ENCODE results near the gene INO80B.
"Not testable (repeated sequence)": the region's sequence is repeated elsewhere in the genome, so short reads cannot be mapped to it uniquely, and the experiment has no call there.

Gene INO80B

DNA sequence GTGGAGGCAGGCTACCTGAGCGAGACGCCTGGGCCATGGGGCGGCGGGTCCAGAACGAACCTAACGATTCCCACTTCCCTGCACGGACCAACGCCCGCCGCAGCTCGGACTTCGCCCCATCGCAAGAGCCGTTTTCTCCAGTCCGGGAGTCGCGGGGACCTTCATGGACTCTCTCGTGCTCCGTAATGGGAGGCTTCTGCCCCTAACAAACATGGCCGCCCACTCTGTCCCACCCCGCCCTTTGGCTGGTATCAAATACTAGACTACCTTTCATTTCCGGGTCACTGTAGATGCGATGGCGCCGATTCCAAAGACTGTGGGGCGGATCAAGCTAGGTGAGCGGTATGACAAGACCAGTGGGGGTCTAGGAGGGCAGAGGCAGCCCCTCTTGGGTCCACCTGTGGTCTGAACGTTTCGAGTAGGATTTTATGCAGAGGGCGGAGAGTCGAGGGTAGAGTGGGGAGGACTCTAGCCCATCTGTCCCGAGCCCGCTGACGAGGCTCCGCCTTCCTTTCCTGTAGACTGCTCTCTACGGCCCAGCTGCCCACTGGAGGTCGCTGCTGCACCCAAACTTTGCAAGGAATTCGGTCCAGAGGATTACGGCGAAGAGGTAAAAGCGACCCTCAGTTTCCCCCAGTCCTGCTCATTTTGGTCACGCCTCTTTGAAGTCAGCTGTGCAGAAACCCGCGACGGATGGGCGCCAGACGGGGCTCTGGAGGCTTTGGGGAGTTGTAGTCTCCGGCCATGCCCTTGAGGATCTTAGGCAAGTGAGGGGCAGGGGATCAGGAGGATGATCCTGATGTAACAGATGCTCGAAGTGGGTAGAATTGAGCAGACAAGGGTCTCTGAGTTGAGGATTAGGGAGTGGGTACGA lies 28.2 kb downstream of the INO80B start, which contains the start of the genes CCDC142 and TTC31:
CCDC142 (minus strand) TSS at position 198 of the 874 bp plus-strand sequence; CDS start at position 37, 161 bp downstream.
TTC31 (plus strand) TSS at position 281 of the 874 bp plus-strand sequence; CDS start at position 296, 15 bp downstream.
- DNase-seq (ENCODE audit: low spot score): peak; percentile 98

DNA sequence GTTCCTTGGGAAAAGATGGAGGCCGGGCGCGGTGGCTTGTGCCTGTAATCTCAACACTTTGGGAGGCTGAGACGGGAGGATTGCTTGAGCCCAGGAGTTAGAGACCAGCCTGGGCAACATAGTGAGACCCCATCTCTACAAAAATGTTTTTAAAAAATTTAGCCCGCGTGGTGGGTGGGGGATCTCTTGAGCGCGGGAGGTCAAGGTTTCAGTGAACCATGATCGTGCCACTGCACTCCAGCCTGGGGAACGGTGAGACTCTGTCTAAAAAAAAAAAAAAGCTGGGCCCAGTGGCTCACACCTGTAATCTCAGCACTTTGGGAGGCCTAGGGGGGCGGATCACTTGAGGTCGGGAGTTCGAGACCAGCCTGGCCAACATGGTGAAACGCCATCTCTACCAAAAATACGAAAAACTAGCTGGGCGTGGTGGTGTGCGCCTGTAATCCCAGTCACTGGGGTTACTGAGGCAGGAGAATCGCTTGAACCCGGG lies 28.8 kb downstream of the INO80B start:
- not testable (repeated sequence) for DNase-seq (ENCODE audit: low spot score)

DNA sequence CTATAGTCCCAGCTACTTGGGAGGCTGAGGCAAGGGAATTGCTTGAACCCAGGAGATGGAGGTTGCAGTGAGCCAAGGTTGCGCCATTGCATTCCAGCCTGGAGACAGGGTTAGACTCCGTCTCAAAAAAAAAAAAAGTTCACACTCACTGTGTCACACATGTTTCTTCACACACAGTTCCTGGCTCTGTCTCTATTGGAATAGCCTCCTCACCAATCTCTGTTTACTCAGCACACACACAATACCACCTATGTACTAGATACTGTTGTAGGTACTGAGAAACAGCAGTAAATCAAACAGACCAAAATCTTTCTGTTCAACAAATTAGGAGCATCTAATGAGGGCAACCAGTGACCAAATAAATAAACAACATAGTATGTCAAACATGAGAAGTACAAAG lies 31.3 kb downstream of the INO80B start:
- DNase-seq (ENCODE audit: low spot score): no peak

DNA sequence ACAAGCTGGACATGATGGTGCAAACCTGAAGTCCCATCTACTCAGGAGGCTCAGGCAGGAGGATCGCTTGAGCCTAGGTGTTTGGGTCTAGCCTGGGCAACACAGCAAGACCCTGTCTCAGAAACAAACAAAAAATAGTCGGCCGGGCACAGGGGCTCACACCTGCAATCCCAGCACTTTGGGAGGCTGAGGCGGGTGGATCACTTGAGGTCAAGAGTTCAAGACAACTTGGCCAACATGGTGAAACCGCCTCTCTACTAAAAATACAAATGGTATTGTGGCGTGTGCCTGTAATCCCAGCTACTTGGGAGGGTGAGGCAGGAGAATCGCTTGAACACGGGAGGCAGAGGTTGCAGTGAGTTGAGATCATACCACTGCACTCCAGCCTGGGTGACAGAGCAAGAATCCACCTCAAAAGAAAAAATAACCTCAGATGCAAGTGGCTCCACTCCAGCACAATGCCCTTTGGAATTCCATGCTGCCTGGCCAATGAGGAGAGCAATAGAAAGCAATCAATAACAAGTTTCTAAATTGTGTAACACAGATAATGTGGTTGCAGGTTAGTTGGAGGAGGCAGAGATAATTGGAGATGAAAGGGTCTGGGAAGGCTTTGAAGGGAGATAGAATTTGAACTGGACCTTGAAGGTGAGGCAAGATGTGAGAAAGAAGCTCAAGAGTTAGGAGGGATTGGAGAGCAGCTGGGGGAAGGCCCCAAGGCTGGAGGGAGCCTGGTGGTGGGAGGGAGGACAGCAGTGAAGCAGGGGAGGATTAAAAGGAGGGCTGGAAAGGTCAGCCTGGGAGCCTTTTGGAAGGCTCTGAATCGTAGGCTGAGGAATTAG lies 34.0 kb downstream of the INO80B start:
- DNase-seq (ENCODE audit: low spot score): no peak

DNA sequence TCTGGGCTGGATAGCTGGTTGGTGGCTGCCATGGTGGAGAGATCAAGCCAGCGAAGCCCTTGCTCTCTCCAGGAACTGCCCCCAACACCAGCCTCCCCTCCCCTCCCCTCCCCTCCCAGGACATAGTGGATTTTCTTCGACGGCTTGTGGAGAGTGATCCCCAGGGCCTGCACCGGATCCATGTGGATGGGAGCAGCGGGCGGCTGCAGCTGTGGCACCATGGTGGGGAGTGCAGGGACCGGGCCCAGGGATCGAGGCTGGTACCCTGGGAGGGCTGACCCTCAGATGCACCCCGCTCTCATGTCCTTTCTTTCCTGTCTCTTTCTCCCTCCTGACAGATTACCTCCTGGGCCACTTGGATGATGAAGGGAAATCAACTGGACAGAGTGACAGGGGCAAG lies 35.0 kb downstream of the INO80B start:
- no peak for DNase-seq (ENCODE audit: low spot score)

DNA sequence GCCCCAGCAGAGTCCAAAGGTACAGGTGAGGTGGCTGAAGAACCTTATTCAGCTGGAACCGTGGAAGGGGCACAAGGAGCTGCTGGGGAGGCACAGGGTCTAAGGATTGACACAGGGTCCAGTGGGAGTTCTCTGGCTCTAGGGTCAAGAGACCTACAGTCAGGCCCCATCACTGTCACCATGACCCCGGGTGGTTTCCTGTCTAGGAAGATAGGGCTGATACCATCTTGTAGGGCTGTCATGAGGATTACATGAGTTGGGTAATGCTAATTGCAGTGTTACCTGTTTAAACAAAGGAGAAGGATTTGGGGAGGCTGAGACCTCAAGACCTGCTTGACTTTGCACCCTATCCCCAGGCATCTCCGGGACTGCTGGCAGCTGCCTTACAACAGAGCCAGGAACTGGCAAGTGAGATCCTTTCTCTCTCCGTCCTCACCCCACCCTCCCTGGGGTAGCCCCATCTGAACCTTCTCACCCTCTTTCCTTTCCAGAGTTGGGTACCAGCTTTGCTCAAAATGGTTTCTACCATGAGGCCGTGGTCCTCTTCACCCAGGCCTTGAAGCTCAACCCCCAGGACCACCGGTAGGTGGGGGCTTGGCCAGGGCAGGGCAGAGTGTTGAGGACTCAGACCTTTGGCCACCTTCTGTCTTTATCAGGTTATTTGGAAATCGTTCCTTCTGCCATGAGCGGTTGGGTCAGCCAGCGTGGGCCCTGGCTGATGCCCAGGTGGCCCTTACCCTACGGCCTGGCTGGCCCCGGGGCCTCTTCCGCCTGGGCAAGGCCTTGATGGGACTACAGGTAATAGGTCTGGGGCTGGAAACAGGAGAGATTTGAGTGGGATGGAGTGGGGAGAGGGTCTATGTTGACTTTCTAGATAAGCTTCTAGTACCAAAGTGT lies 37.0 kb downstream of the INO80B start:
- no peak for DNase-seq (ENCODE audit: low spot score)

DNA sequence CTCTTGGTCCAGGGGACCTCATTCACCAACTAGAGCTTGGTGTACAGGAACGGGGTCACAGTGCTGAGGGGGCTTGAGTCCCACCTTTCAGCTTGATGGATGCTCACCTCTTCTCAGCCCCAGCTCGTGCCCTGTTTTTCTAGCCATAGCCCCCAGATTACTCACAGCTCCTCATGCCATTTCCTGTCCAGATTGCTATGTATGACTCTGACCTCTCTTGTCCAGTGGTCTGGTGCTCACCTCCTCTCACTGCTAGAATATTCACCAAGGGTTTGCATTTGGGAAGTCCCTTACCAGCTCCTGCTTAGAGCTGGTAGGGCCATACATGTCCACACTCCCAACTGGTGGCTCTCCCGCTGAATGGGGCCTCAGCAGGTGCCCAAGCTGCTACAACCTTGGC lies 38.7 kb downstream of the INO80B start:
- no peak for DNase-seq (ENCODE audit: low spot score)

DNA sequence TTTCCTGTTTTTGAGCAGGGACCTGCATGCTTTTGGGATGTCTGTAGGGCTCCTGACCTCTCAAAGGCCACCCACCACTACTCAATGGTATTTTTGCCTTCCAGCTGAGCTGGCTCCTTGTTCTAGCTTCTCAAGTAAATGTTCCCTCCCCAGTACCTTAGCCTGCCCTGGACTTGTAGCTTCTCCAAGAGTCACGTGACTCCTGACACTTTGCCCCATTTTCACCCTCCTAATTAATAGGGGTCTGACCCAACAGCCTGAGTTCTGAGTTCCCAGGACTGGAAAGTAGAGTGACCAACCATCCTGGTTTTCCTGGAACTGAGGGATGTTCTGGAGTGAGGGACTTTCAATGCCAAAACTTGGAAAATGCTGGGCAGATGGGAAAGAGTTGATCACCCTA lies 40.6 kb downstream of the INO80B start:
- no peak for DNase-seq (ENCODE audit: low spot score)

DNA sequence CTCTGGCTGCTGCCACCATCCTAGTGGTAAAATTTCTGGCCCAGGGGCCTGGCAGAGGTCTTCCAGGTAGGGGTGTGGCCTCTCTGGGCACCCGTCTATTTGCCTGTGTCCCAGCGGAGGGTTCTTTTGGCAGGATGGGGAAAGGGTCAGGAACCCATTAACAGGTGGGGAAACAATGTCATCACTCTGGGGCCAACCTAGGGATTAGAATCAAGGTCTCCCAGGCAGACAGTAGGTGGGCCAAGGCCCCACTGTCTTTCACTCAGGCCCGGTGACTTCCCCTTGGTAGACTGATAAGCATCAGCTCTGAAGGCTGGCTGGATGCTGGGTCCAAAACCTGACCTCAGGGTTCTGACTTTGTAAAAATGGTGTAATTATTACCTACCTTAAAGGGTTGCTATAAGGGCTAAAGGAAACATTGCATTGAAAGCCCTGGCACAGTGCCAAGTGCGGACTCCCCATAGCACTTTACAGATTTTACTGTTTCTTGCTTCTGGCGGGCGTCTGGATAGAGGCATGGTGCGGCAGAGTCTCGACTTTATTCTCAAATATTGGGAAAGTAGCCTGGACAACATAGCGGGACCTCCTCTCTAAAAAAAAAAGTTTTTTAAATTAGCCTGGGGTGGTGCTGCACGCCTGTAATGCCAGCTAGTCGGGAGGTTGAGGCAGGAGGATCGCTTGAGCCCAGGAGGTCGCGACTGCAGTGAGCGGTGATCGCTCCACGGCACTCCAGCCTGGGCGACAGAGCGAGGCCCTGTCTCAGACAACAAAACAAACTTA lies 42.3 kb downstream of the INO80B start:
- DNase-seq (ENCODE audit: low spot score): no peak

DNA sequence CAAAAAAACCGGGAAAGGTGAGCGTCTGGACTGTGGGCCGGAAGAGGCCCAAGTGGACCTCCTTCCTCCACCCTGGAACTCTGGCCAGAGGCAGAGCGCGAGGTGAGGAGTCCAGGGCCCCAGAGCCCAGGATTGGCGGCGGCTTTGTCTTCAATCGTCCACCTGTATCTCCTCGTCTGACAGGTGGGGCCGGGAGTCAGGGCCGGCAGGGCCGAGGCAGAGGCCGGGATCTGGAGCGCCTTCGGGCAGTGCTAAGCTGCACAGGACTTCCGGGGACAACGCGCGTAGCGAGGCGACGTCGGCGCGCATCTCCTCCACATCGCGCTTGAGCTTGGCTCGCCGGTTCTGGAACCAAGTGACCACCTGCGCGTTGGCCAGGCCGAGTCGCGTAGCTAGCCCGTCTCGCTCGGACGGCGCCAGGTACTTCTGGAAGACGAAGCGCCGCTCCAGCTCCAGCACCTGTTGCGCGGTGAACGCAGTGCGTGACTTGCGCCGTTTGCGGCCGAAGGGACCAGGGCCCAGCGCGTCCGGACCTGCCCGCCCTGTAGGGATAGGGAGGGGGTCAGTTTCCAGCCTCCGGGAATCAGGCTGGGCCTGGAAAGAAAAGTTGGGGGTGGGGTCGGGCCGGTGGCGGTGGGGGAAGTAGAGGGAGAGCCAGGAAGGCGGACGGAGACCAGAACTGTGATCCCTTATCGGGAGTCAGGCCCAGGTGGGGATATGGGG lies 43.1 kb downstream of the INO80B start:
- no peak for DNase-seq (ENCODE audit: low spot score)

DNA sequence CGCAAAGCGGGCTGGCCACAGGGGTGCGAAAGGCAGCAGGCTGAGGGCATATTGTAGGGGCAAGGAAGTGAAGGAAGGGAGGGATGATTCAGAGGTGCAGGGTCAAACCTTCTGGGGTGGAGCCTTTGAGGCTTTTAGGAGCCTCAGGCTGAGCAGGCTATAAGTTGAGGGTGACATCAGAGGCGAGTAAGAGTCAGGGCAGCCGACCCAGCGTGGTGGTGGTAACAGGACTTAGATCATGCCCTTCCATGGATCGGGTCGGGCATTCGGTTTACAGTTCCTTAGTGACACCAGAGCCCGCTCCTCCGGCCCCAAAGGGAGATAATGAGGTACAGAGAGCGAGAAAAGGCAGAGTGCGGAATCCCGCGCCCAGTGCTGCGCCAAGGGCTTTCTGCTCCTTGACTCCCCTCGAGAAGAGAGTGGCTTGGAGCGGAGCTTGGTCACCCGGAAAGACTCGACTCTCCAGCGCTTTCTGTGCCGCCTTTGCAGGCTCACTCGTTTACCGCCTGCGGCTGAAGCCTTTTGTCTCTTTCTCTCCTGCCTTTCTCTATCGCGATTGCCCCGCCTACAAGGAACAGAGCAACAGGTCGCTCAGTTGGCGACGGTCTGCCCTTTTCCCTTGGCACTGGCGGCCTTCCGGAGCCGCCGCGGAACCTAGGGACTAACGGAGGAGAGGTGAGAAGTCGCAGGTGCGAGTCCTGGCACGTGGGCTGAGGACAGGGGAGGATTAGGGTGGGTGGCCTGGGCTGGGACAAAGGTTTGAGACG lies 43.8 kb downstream of the INO80B start:
- no peak for DNase-seq (ENCODE audit: low spot score)

DNA sequence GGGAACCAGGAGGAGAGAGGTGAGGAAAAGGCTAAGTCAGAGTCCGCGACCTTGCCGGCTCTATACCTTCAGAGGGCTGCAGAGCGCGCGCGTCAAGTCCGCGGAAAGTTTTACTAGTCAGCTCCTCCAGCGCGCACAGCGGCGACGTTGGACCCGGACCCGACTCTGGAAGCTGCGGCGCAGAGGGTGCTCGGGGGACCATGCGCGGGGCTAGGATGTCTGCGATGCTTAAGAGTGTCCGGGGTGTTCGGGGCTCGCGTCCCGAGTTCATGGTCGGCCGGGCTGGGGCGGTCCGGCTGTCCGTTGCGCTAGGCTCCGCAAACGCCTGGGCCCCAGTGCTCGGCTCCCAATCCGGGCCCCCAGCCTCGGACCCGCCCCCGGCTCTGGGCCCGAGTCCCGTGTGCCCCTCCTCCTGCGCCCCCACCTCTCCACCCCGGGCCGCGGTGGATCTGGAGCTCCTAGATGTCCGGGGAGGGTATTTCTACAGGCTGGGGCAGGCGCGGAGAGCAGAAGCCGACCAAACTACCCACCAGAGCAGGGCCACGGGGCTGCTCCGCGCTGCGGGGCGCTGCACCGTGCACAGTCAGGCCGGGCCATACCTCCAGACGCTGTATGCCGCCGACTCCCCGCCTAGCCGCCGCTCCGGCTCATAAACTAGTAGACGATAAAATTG lies 44.5 kb downstream of the INO80B start, which contains the start of gene LBX2:
LBX2 (minus strand) TSS at position 337 of the 673 bp plus-strand sequence; CDS start at position 271, 66 bp downstream.
- no peak for DNase-seq (ENCODE audit: low spot score)

DNA sequence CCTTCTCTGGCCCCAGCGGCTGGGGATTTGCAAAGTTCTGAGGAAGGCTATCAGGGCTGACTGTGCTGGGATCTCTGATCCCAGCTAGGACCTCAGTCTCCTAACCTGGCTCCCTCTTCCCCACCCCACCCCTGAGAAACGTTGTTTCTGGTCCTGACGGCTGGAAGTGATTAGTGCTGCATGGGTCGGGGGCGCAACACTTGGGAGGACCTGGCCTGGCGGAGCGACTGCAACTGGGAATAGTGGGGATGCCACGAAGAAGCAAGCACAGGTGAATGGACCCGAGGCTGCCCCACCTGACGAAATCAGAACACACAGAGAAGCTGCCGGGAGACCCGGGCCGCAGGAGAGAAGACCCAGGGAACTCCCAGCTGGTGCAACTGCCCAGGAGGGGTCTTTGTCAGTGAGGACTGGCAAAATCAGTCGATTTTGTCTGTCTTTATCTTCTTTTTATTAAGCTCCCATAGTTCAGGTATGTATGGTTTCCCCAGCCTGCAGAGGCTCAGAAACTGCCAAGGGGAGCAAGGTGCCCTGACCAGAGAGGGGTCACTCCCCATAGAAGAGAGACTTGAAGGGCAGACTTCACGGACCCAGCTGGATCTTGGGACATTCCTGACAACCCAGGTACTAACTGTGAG lies 45.2 kb downstream of the INO80B start:
- DNase-seq (ENCODE audit: low spot score): no peak

DNA sequence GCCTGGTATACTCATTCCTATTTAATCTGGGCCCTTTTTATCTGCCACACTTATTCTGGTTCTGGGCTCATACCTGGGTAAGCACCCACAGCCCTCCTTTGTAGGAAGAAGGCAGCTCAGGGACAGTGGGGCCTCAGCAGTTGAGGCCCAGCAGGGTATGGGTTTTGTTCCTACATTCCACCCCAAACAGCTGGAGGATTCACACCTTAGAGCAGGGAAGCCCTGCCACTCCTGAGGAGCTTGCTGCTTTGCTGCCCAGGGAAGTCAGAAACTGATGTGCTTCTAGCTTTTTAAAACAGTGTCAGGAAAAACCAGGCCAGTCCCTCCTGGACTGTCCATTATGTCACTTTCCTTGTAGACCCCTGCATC lies 45.7 kb downstream of the INO80B start:
- DNase-seq (ENCODE audit: low spot score): no peak

DNA sequence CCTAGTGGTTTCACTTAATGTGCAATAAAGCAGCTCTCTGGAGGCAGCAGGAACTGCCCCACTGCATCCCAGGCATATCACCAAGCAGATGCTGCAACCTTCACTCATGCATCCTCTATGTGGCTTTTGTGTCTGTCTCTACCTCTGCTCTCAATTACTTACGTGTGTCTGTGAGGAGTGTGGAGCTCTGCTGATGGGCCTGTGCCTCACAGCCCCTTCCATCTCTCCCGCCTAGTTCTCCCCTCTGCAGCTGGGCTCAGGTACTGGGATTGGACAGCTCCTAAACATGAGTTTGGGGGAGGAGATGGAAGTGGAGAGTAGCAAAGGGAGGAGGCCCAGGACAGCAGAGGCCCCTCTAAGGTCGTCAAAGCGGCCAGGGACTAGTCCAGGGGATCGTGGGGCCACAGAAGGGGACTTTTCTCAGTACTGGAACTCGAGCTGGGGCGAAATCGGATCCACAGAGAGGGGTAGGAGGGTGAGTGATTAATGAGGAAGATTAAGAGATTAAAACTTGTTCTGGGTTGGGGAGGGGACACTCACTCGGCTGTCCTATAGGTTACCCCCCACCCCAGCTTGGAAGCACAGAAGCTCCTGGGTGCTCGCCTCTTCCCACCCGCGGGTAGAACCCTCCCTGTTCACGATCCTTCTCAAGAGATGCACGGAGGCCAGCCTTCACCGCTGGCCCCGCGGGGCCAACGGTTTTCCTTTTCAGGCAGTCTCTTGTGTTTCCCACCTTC lies 46.6 kb downstream of the INO80B start:
- no peak for DNase-seq (ENCODE audit: low spot score)

DNA sequence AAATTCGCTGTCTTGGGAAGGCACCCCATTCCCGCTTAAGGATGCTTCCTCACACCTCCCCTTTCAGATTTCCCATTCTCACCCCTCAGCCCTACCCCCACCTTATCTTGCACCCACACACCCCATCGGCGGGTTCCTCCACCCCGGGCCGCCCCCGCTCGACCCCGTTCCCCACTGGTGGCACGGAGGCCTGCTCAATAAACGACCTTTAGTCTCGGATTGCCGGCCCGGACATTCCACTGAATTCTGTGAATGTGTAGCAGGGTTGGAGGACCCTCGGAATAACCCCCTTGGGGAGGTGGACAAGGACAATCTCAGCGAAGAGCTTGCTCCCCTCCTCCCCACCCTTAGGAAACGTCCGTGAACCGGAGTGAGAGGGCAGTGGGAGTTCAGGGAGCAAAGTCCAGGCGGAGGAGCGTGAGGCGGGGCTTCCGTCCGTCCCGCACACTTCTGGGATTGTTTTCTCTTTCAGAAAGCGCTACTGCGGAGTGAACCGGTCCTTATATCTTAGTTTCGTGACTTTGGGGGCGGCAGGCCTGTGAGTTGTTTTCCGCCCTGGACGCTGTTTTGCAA lies 47.3 kb downstream of the INO80B start:
- DNase-seq (ENCODE audit: low spot score): no peak
